BLaER1 treated with 17β-estradiol and CSF1 and Interleukin-3, amounts not matched to agents 10 nM and 100 nM (cell line): ENCODE measurements around the gene SYNM.

Experiments
- H3K27ac ChIP-seq, 11 experiments: shearing (Covaris generic); formaldehyde crosslinking; 2 replicates each; pipeline ENCODE4 v1.8.1; 2022
- H3K27me3 ChIP-seq, 11 experiments: shearing (Covaris generic); formaldehyde crosslinking; 2 replicates each; pipeline ENCODE4 v1.8.1; 2022
- H3K36me3 ChIP-seq, 11 experiments: shearing (Covaris generic); formaldehyde crosslinking; 2 replicates each; pipeline ENCODE4 v1.8.1; 2022
- H3K4me1 ChIP-seq, 10 experiments: shearing (Covaris generic); formaldehyde crosslinking; 2 replicates each; pipeline ENCODE4 v1.8.1; 2022
- H3K4me2 ChIP-seq, 11 experiments: shearing (Covaris generic); formaldehyde crosslinking; 2 replicates each; pipeline ENCODE4 v1.8.1; 2022
- H3K4me3 ChIP-seq, 10 experiments: shearing (Covaris generic); formaldehyde crosslinking; 2 replicates each; pipeline ENCODE4 v1.8.1; 2022
- H3K9ac ChIP-seq, 11 experiments: shearing (Covaris generic); formaldehyde crosslinking; 2 replicates each; pipeline ENCODE4 v1.8.1; 2022
- H3K9me3 ChIP-seq, 11 experiments: shearing (Covaris generic); formaldehyde crosslinking; replicated peaks in 1 of 11; 2 replicates each; pipeline ENCODE4 v1.8.1; 2022
- H4K20me1 ChIP-seq, 11 experiments: shearing (Covaris generic); formaldehyde crosslinking; 2 replicates each; pipeline ENCODE4 v1.8.1; 2022
- Cebpa-rat ChIP-seq, 11 experiments: shearing (Covaris generic); IDR thresholded peaks; 2 replicates each; pipeline ENCODE4 v1.8.1; 2022

Gene SYNM

DNA sequence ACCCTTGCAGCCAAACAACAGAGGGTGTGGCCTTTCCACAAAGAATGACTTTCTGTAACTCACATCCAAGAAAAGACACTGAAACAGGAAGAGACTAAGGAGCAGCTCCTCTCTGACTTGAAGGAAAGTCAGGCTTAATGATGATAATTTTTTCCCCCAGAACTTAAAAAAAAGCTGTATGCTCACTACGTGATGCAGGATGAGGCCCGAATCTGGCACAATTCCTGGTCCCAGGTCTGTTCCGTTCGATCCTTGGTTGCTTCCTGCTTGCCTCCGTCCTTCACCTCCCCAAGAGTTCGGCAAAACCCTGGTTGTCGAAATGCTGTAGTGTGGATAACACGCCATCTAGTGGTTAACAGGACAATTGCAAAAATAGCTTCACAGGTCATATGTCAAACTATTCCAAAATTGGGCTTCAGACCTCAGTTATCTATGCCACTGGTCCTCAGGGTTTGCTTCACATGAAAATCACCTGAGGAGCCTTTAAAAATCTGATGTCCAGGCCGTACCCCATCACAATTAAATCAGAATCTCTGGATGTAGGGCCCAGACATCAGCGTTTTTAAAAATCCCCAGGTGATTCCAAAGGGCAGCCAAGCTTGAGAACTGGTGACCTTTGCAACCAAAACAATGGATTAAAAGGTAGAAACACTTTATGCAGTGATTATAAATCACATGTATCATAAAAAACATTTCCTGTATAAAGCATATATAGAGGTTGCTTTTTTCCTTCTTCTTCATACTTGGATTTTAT is 28.1 kb upstream of the SYNM start:
- peak overlapping the region; percentile 43 to 68 (median 57) for H3K4me3 ChIP-seq
- H4K20me1 ChIP-seq, result no peaks in the 10 kb centered on the region
- no peaks in the 10 kb centered on the region for H3K9me3 ChIP-seq
- peaks cover 5 to 11% (median 9%) of the 10 kb centered on the region in 10 experiments; a peak in 17 of 20 replicates for H3K4me1 ChIP-seq
- no peaks in the 10 kb centered on the region for H3K36me3 ChIP-seq
- H3K27ac ChIP-seq, result peak overlapping the region in 10 of 11 experiments; percentile 40 to 78 (median 72); a peak in 19 of 22 replicates
- peak overlapping the region; percentile 46 to 82 (median 63) for H3K4me2 ChIP-seq
- no peaks in the 10 kb centered on the region for H3K27me3 ChIP-seq
- TF ChIP-seq Cebpa-rat (IDR thresholded peaks at IDR 0.05), result no peak
- peak overlapping the region in 10 of 11 experiments; percentile 49 to 79 (median 76); a peak in 19 of 22 replicates for H3K9ac ChIP-seq

DNA sequence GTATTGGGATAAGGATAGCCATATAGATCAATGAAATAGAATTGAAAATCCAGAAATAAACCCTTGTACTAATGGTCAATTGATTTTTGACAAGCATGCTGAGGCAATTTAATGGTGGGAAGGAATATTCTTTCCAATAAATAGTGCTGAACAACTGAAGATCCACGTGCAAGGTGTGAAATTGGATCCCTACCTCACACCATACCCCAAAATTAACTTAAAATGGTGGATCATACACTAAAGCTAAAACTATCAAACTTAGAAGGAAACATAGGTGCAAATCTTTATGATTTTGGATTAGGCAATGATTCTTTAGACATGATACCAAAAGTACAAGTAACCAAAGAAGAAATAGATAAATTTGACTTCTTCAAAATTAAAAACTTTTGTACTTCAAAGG is 22.1 kb upstream of the SYNM start:
- Histone ChIP-seq H3K36me3 (no peaks in the 10 kb centered on the region), H3K27me3 (no peaks in the 10 kb centered on the region)
- no peak for TF ChIP-seq Cebpa-rat (IDR thresholded peaks at IDR 0.05)

DNA sequence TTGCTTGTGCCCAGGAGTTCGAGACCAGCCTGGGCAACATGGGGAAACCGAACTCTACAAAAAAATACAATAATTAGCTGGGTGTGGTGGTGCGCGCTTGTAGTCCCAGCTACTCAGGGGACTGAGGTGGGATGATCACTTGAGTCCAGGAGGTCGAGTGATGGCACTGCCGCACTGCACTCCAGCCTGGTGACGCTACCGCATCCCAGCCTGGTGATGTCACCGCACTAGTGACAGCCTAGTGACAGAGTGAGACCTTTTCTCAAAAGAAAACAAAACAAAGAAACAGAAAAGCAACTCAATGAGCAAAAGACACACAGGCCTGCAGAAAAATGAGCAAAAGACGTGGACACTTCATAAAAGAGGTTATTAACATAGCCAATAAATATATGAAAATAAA is 19.9 kb upstream of the SYNM start:
- Histone ChIP-seq H3K9me3 (peaks cover 0 to 10% (median 5%) of the 10 kb centered on the region in 11 experiments; a peak in 9 of 22 replicates), H3K4me1 (peaks cover 4 to 7% (median 5%) of the 10 kb centered on the region in 10 experiments), H3K9ac (no peak overlapping the region), H3K4me2 (no peak overlapping the region), H3K27me3 (no peaks in the 10 kb centered on the region), H4K20me1 (no peaks in the 10 kb centered on the region), H3K4me3 (no peak overlapping the region), H3K27ac (no peak overlapping the region), H3K36me3 (no peaks in the 10 kb centered on the region)
- TF ChIP-seq Cebpa-rat (IDR thresholded peaks at IDR 0.05), result no peak

More for the DNA sequence above, 22.1 kb upstream of the SYNM start:
- H3K4me1 ChIP-seq, result no peaks in the 10 kb centered on the region
- no peak overlapping the region for H3K9ac ChIP-seq
- peaks cover 0 to 10% (median 5%) of the 10 kb centered on the region in 11 experiments; a peak in 9 of 22 replicates for H3K9me3 ChIP-seq
- no peak overlapping the region for H3K4me2 ChIP-seq
- no peak overlapping the region for H3K4me3 ChIP-seq
- no peak overlapping the region for H3K27ac ChIP-seq
- no peaks in the 10 kb centered on the region for H4K20me1 ChIP-seq

DNA sequence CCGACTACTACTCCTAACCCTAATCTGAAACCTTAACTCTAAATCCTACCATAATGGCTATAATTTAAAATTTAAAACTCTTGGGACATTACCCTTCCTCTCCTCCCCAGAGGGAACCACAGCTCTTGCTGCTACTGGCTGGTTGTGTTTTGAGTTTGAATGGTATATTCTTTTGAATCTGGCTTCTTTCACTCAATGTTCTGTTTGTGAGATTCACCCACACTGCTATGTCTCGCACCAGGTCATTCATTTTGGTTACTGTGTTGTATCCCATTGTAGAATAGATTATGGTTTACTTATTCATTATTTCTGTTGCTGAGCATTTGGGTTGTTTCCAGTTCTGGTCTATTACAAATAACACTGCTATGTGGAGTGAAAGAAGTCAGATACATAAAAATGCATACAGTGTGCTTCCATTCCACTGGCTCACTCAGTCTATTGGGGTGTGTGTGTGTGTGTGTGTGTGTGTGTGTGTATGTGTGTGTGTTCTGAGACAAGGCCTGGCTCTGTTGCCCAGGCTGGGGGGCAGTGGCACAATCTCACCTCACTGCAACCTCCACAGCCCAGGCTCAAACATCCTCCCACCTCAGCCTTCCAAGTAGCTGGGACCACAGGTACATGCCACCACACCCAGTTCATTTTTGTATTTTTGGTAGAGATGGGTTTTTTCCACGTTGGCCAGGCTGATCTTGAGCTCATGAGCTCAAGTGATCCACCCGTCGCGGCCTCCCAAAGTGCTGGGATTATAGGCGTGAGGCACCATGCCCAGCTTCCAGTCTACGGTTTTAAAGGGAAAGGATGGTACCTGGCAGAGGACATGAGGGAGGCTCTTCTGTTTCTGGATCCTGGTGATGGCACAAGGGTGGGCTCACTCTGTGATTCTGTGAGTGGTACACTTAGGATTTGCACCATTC is 19.2 kb upstream of the SYNM start:
- no peaks in the 10 kb centered on the region for H3K27me3 ChIP-seq
- no peak overlapping the region for H3K4me3 ChIP-seq

DNA sequence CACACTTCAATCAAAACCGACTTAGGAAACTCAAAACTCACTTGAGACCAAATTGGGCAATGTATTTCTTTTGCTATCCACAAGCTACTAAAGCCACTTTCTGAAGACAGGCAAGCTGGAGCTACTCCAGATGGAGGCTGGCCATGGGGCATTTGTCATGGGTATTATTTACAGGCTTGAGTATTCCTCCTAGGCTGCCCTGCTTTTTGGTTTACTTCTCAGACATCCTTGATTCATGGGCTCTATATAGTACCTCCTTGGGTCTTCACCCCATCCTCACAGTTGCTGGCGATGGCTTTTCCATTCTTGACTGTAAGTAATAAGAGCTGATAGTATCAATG is 18.6 kb upstream of the SYNM start:
- H3K4me1 ChIP-seq, result peaks cover 16 to 20% (median 18%) of the 10 kb centered on the region in 10 experiments
- TF ChIP-seq Cebpa-rat (IDR thresholded peaks at IDR 0.05), result no peak
- no peak overlapping the region for H3K9ac ChIP-seq
- H3K9me3 ChIP-seq, result peaks cover 0 to 10% (median 5%) of the 10 kb centered on the region in 11 experiments; a peak in 9 of 22 replicates
- H4K20me1 ChIP-seq, result no peaks in the 10 kb centered on the region
- no peak overlapping the region for H3K4me3 ChIP-seq
- H3K27me3 ChIP-seq, result no peaks in the 10 kb centered on the region
- H3K4me2 ChIP-seq, result no peak overlapping the region
- H3K36me3 ChIP-seq, result no peaks in the 10 kb centered on the region
- H3K27ac ChIP-seq, result no peak overlapping the region

More for the DNA sequence above, 19.2 kb upstream of the SYNM start:
- no peak for TF ChIP-seq Cebpa-rat (IDR thresholded peaks at IDR 0.05)
- H3K36me3 ChIP-seq, result no peaks in the 10 kb centered on the region
- H3K9ac ChIP-seq, result no peak overlapping the region
- H4K20me1 ChIP-seq, result no peaks in the 10 kb centered on the region
- H3K27ac ChIP-seq, result no peak overlapping the region
- H3K9me3 ChIP-seq, result peaks cover 0 to 10% (median 5%) of the 10 kb centered on the region in 11 experiments; a peak in 9 of 22 replicates
- no peak overlapping the region for H3K4me2 ChIP-seq
- H3K4me1 ChIP-seq, result peaks cover 11 to 14% (median 11%) of the 10 kb centered on the region in 10 experiments

DNA sequence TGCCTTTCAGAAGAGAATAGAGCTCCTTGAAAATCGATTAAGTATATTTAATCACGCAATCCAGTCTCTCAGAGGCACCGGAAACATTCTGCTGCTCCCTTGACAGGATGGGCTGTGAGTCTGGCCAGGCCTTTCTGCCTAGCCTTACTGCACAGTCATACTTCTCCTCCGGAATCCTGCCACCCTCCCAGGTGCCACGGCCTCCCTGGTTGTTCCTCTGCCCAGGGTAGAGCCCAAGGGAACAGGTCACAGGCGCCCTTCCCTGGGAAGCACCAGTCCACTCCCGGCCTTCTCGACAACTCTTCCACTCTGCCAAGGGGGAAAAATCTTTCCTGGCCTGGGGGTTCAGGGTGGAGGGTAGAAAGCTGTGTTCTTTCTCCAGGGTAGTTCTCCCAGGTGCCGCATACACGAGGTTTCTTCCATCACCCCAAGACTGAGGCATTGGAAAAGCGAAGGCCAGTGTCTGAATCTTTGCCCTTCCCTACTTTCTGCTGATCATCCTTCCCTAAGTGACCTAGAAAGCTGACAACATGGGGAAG is 17.4 kb upstream of the SYNM start:
- H3K36me3 ChIP-seq, result no peaks in the 10 kb centered on the region
- TF ChIP-seq Cebpa-rat (IDR thresholded peaks at IDR 0.05), result no peak
- H3K27me3 ChIP-seq, result no peaks in the 10 kb centered on the region
- H3K4me3 ChIP-seq, result no peak overlapping the region
- no peaks in the 10 kb centered on the region for H4K20me1 ChIP-seq
- H3K9me3 ChIP-seq, result peaks cover 0 to 10% (median 5%) of the 10 kb centered on the region in 11 experiments; a peak in 9 of 22 replicates
- H3K9ac ChIP-seq, result no peak overlapping the region
- peaks cover 16 to 25% (median 22%) of the 10 kb centered on the region in 10 experiments for H3K4me1 ChIP-seq
- no peak overlapping the region for H3K4me2 ChIP-seq
- H3K27ac ChIP-seq, result no peak overlapping the region

DNA sequence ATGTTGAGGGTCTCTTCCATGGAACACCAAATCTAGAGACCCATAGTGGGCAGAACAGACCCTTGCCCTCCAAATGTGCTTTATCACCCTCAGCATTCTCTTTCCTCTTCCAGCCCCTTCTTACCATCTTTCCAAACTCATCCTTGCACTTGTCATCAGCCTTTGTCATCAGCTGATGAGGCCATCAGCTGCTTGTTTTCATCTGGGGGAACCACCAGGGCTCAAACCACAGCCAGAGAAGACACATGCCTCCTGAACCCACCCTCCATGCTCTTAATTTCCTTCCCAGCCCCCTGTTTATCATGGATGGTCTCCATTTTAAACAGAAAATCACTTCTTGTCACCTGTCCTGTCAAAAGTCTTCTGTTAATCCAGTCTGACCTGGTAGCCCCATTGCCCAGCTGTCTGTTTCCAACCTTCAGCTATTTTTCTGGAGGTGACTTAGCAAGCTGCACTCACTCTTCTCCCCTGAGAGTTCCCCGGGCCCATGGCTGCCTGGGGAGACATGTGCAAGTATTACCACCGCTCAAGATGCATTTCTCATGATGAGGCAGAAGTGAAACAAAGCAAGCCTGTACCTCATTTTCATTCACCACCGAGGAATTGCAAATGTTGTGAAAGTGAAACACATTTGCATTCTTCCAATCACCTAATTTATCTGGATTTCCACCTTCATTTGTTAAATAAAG is 14.7 kb upstream of the SYNM start:
- peak overlapping the region; percentile 31 to 73 (median 58); a peak in 21 of 22 replicates for H3K4me2 ChIP-seq
- TF ChIP-seq Cebpa-rat (IDR thresholded peaks at IDR 0.05), result peak in 3 of 11 experiments; percentile 23 to 68 (median 48); a peak in 5 of 22 replicates
- no peaks in the 10 kb centered on the region for H3K36me3 ChIP-seq
- H3K27ac ChIP-seq, result peak overlapping the region in 9 of 11 experiments; percentile 13 to 71 (median 60); a peak in 16 of 22 replicates
- no peaks in the 10 kb centered on the region for H3K27me3 ChIP-seq
- H3K4me3 ChIP-seq, result no peak overlapping the region
- peak overlapping the region in 7 of 11 experiments; percentile 9 to 51 (median 21); a peak in 5 of 22 replicates for H3K9ac ChIP-seq
- H3K4me1 ChIP-seq, result peaks cover 16 to 35% (median 22%) of the 10 kb centered on the region in 10 experiments
- no peaks in the 10 kb centered on the region for H3K9me3 ChIP-seq
- H4K20me1 ChIP-seq, result no peaks in the 10 kb centered on the region

DNA sequence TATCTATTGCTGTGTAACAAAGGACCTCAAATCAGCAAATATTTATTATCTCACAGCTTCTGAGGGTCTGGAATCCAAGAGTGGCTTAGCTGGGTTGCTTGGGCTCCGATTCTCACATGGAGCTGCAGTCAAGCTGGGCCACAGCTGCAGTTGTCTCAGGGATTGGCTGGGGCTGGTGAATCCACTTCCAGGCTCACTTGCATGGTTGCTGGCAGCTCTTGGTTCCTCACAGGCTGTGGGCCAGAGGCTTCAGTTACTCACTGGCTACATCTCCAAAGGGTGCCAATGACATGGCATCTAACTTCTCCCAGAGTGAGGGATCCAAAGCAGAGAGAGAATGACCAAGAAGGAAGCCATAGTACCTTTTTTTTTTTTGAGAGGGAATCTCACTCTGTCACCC is 13.9 kb upstream of the SYNM start:
- Histone ChIP-seq H3K27me3 (no peaks in the 10 kb centered on the region), H3K27ac (peak overlapping the region in 8 of 11 experiments; percentile 13 to 71 (median 59); a peak in 14 of 22 replicates), H3K9me3 (no peaks in the 10 kb centered on the region), H3K4me2 (peak overlapping the region; percentile 31 to 73 (median 58); a peak in 19 of 22 replicates), H3K36me3 (no peaks in the 10 kb centered on the region), H3K4me1 (peaks cover 16 to 35% (median 22%) of the 10 kb centered on the region in 10 experiments), H3K4me3 (no peak overlapping the region), H3K9ac (0 out of 22 replicates have a peak overlapping the region, but pooled peaks of 1 of the 11 experiments have one; percentile 36), H4K20me1 (no peaks in the 10 kb centered on the region)
- no peak for TF ChIP-seq Cebpa-rat (IDR thresholded peaks at IDR 0.05)
